T-cell (primary cell): Measurements from ENCODE around the gene METTL18. TPM values are rescaled to one million over a fixed set of nuclear protein-coding genes. Genes with fewer than 3 reads are reported as not detected.
A peak's percentile ranks its signal among the peaks of the same experiment; 100 is the strongest.
"Not testable (repeated sequence)": the region's sequence is repeated elsewhere in the genome, so short reads cannot be mapped to it uniquely, and the experiment has no call there.

Experiments used
- ATAC-seq, 4 experiments: fragments of 200-7000 bp in 3 of 4; fragments of 150-1000 bp in 1 of 4; cut with Tn5 transposase; replicated peaks in 1 of 4; 1 replicate in 3 of 4; 2 replicates in 1 of 4; pipeline ENCODE4 v1.10.0; 2021; ENCODE audit warnings: moderate library complexity in 3 of 4, mild to moderate bottlenecking in 2 of 4, moderate number of reproducible peaks in 1 of 4
- CTCF ChIA-PET, 2 donors: fragments of 300-600 bp; sonication (Branson Sonifier 250); formaldehyde crosslinking; loops; one replicate each; lab custom pipeline; 2022; ENCODE audit warnings: antibody characterized with exemption in 2 of 2; lab: Charles Lee
- POLR2A ChIA-PET, 2 donors: fragments of 300-600 bp; sonication (Branson Sonifier 250); formaldehyde crosslinking; loops; one replicate each; lab custom pipeline; 2022; ENCODE audit warnings: antibody characterized with exemption in 2 of 2; lab: Charles Lee
- DNase-seq, 35 experiments: peaks; one replicate each; pipeline versions ENCODE4 v3.0.0 to v3.0.0-alpha.2; 2013 to 2023
- H3K27ac ChIP-seq: one replicate; pipeline ENCODE4 v1.5.1; 2013; ENCODE audit warnings: low read length
- H3K27me3 ChIP-seq, 2 experiments: replicated peaks in 1 of 2; 1 replicate in 1 of 2; 2 replicates in 1 of 2; pipeline versions ENCODE4 v1.6.1 to v1.7.0; 2013; ENCODE audit warnings: low read length in 1 of 2, mixed read lengths in 1 of 2; ENCODE audit not compliant: control insufficient read depth in 2 of 2, insufficient read depth in 2 of 2; ENCODE audit errors: extremely low read depth in 1 of 2
- H3K36me3 ChIP-seq, 2 donors: 1 replicate in 1 of 2; 2 replicates in 1 of 2; pipeline versions ENCODE4 v1.6.1 to v1.7.0; 2013; ENCODE audit warnings: low read length in 1 of 2; ENCODE audit not compliant: control insufficient read depth in 2 of 2, insufficient read depth in 1 of 2; ENCODE audit errors: extremely low read depth in 1 of 2
- H3K4me1 ChIP-seq, 2 experiments: 1 replicate in 1 of 2; 2 replicates in 1 of 2; pipeline versions ENCODE4 v1.6.1 to v1.7.0; 2013; ENCODE audit warnings: low read length in 2 of 2, mixed read lengths in 1 of 2; ENCODE audit not compliant: insufficient read depth in 2 of 2, control insufficient read depth in 1 of 2; ENCODE audit errors: extremely low read depth in 1 of 2
- H3K4me3 ChIP-seq, 2 donors: 1 replicate in 1 of 2; 2 replicates in 1 of 2; pipeline versions ENCODE4 v1.5.1 to v1.7.0; 2013; ENCODE audit warnings: mild to moderate bottlenecking in 2 of 2, low read length in 1 of 2, moderate library complexity in 1 of 2; ENCODE audit not compliant: control insufficient read depth in 1 of 2; ENCODE audit errors: extremely low read depth in 1 of 2
- H3K9me3 ChIP-seq: 2 replicates; pipeline ENCODE4 v1.7.0; 2013
- H3K27ac Mint-ChIP-seq, 2 donors: one replicate each; pipeline ENCODE4 v1.8.0; 2020 to 2021; ENCODE audit warnings: mild to moderate bottlenecking in 2 of 2, mixed read lengths in 2 of 2
- H3K27me3 Mint-ChIP-seq, 2 donors: one replicate each; pipeline ENCODE4 v1.8.0; 2021 to 2022; ENCODE audit warnings: mixed read lengths in 2 of 2
- H3K36me3 Mint-ChIP-seq: one replicate; pipeline ENCODE4 v1.8.0; 2021; ENCODE audit warnings: mixed read lengths
- H3K4me1 Mint-ChIP-seq, 3 donors: one replicate each; pipeline ENCODE4 v1.8.0; 2020 to 2022; ENCODE audit warnings: mixed read lengths in 3 of 3, mild to moderate bottlenecking in 1 of 3
- H3K4me3 Mint-ChIP-seq, 3 donors: one replicate each; pipeline ENCODE4 v1.8.0; 2020 to 2022; ENCODE audit warnings: mild to moderate bottlenecking in 3 of 3, mixed read lengths in 3 of 3, moderate library complexity in 3 of 3
- H3K9me3 Mint-ChIP-seq, 3 donors: one replicate each; pipeline ENCODE4 v1.8.0; 2020 to 2022; ENCODE audit warnings: mixed read lengths in 3 of 3
- WGBS: methylation state at CpG from one replicate; pipeline ENCODE4 v1.1.5; 2013; ENCODE audit warnings: missing lambda C conversion rate; ENCODE audit not compliant: insufficient coverage; 5-methylcytosine and 5-hydroxymethylcytosine counted together
- total RNA-seq, 35 experiments: library from RNA in 6 of 35; stranded (reverse) in 6 of 35; fragments of 120-200 nt in 1 of 35; gene quantifications; one replicate each; pipeline versions ENCODE4 v1.2.1 to v1.2.4 and lab custom pipeline; 2013 to 2026

Gene METTL18
- total RNA-seq, 5 donors from 2014 or later (not counting 1 experiment from before 2014, with no cell fraction given), result 3.9 to 16.5 (median 11.1) TPM

DNA sequence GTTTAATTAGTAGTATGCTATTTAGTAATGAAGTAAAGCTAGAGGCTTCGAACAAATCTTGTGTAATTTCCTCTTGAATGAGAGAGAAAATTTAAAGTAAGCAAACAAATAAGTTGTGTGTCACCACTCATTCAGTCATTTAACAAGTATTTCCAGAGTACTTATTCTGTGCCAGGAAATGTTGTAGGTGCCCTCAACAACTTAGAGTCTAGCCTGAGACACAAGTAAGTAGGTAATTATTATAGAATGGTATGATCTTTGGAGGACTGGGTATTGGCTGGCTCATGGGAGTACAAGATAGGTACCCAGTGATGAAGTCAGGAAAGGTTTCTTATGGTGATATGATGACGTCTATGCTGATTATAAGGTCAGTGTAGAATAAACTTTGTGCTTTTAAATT lies 17.4 kb upstream of the METTL18 start:
- WGBS, result 100% methylated on average over 1 of the region's 2 CpGs
- Mint-ChIP-seq H3K36me3 (peaks cover 10% of the 10 kb centered on the region), H3K4me1 (peaks cover 0 to 2% (median 0%) of the 10 kb centered on the region in 3 donors), H3K4me3 (no peak overlapping the region), H3K27me3 (no peaks in the 10 kb centered on the region), H3K27ac (no peak overlapping the region), H3K9me3 (no peaks in the 10 kb centered on the region)
- POLR2A ChIA-PET, result interaction anchor here in 1 of 2 donors (1.0 kb wide), 1 partner anchor 26 kb away, joined by 3 read pairs; no protein-coding TSS in a partner anchor
- no peak overlapping the region for H3K27ac ChIP-seq
- no peaks in the 10 kb centered on the region for H3K36me3 ChIP-seq
- no peaks in the 10 kb centered on the region for H3K27me3 ChIP-seq
- no peaks in the 10 kb centered on the region for H3K9me3 ChIP-seq
- CTCF ChIA-PET, result interaction anchor here in 1 of 2 donors (0.6 kb wide), 1 partner anchor 250 kb away, joined by 4 read pairs; no protein-coding TSS in a partner anchor
- no peak overlapping the region for H3K4me3 ChIP-seq
- H3K4me1 ChIP-seq, result no peaks in the 10 kb centered on the region
- ATAC-seq, result no peak
- no peak for DNase-seq

- not testable (repeated sequence) for H3K36me3 ChIP-seq, H3K27ac Mint-ChIP-seq, H3K4me3 Mint-ChIP-seq, H3K4me3 ChIP-seq, DNase-seq, H3K9me3 ChIP-seq, H3K27me3 ChIP-seq, H3K27me3 Mint-ChIP-seq, ATAC-seq, H3K9me3 Mint-ChIP-seq, H3K27ac ChIP-seq, H3K4me1 Mint-ChIP-seq, H3K4me1 ChIP-seq
- peaks cover 12% of the 10 kb centered on the region for H3K36me3 Mint-ChIP-seq
- POLR2A ChIA-PET, result interaction anchor here in 1 of 2 donors (0.6 to 1.0 kb wide), 2 partner anchors 25 to 155 kb away, joined by 3 to 5 read pairs; no protein-coding TSS in a partner anchor
- CTCF ChIA-PET, result interaction anchor here in 1 of 2 donors (0.6 kb wide), 1 partner anchor 249 kb away, joined by 4 read pairs; no protein-coding TSS in a partner anchor
Observed at GRCh38 chr1:169811418-169812035, 16.8 kb upstream of the METTL18 start.

DNA sequence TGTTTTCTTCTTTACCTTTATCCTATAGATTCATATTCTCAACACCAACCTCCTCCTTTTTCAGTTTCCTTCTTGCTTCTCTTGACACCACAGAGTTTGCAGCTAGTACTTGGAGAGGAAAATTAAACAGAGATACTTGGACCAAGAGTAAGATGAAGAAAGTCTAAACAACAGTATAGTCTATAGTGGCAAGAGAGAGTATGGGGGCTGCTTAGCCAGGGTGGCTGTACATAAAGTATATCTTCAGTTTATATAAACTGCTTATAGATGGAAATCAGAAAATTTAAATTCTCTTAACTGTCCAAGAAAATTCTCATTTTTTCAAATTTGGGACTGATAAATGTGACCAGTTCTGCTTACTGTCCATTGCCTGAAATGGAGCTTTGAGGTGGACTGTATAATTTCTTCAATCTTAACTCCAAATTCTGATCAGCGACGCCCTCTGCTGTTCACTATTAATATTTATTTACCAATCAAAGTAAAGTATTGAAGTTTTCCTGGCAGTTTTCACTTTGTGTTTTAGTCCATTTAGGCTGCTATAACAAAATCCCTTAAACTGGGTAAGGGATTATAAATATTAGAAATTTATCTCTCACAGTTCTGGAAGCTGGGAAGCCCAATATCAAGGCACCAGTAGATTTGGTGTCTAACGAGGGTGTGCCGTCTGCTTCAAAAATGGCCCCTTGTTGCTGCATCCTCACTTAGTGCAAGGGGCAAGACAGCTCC lies 14.8 kb upstream of the METTL18 start:
- H3K4me3 Mint-ChIP-seq, result no peak overlapping the region
- H3K4me1 Mint-ChIP-seq, result peaks cover 0 to 2% (median 0%) of the 10 kb centered on the region in 3 donors
- peaks cover 12% of the 10 kb centered on the region for H3K36me3 Mint-ChIP-seq
- CTCF ChIA-PET, result interaction anchor here (0.7 to 2.2 kb wide), 16 partner anchors 8 to 1833 kb away, joined by 3 to 11 read pairs (median 5); partner anchors contain the start of genes F5 (in 2 of the 2) and METTL18 (in 1 of the 2)
- POLR2A ChIA-PET, result no interaction called here
- 100% methylated on average over 1 of the region's 4 CpGs for WGBS
- Histone ChIP-seq H3K36me3 (peaks cover 0 to 5% of the 10 kb centered on the region in 2 donors), H3K27me3 (no peaks in the 10 kb centered on the region), H3K9me3 (no peaks in the 10 kb centered on the region), H3K4me3 (no peak overlapping the region), H3K27ac (no peak overlapping the region), H3K4me1 (no peaks in the 10 kb centered on the region)
- H3K27ac Mint-ChIP-seq, result no peak overlapping the region
- no peaks in the 10 kb centered on the region for H3K9me3 Mint-ChIP-seq
- DNase-seq (peak in 11 of 35 experiments; percentile 3 to 65 (median 7)), ATAC-seq (no peak)
- no peaks in the 10 kb centered on the region for H3K27me3 Mint-ChIP-seq

DNA sequence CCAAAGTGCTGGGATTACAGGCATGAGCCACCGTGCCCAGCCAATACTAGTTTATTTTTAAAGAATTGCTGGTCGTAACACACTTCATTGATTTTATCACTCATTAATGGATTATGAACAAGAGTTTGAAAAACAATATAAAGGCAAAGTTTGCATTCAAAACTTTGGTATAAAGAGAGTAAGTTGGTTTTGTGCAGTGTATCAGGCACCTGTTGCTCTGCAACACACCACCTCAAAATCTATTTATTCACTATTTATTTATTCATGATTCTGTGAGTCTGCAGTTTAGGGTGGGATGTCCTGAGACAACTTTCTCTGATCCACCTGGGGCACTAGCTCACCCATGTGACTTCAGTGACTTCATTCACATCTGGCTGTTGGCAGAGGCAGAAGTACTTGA lies 10.2 kb upstream of the METTL18 start:
- H3K4me3 ChIP-seq, result no peak overlapping the region
- H3K4me1 ChIP-seq, result no peaks in the 10 kb centered on the region
- no peak for DNase-seq
- no CpG with 5 or more reads among the region's 2 CpGs for WGBS
- H3K9me3 ChIP-seq, result no peaks in the 10 kb centered on the region
- ChIA-PET POLR2A (no interaction called here), CTCF (no interaction called here)
- Mint-ChIP-seq H3K4me1 (no peaks in the 10 kb centered on the region), H3K36me3 (peaks cover 10% of the 10 kb centered on the region), H3K4me3 (no peak overlapping the region), H3K9me3 (no peaks in the 10 kb centered on the region), H3K27me3 (no peaks in the 10 kb centered on the region), H3K27ac (no peak overlapping the region)
- ATAC-seq, result no peak
- H3K36me3 ChIP-seq, result peaks cover 0 to 15% of the 10 kb centered on the region in 2 donors
- H3K27me3 ChIP-seq, result no peaks in the 10 kb centered on the region
- no peak overlapping the region for H3K27ac ChIP-seq

DNA sequence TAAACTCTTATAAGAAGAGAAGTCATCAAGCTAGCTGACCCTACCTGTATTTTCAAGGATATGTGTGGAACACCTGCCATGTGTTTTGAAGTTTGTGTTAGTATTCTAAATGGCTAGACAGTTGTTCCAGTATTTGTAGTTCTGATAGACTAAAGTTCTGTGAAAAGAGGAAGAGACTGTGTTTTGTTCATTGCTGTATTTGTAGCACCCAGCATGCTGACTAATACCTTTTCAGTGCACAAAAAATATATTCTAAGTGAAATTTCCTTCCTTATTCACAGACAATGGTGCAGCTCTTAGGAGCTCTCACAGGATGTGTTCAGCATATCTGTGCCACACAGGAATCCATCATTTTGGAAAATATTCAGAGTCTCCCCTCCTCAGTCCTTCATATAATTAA lies 8.2 kb upstream of the METTL18 start:
- Histone ChIP-seq H3K27ac (no peak overlapping the region), H3K4me1 (no peaks in the 10 kb centered on the region), H3K4me3 (no peak overlapping the region), H3K27me3 (no peaks in the 10 kb centered on the region), H3K36me3 (peaks cover 0 to 15% of the 10 kb centered on the region in 2 donors), H3K9me3 (no peaks in the 10 kb centered on the region)
- Mint-ChIP-seq H3K9me3 (no peaks in the 10 kb centered on the region), H3K36me3 (peaks cover 11% of the 10 kb centered on the region), H3K4me1 (no peaks in the 10 kb centered on the region), H3K27me3 (no peaks in the 10 kb centered on the region), H3K27ac (no peak overlapping the region), H3K4me3 (no peak overlapping the region)
- ATAC-seq, result no peak
- DNase-seq, result no peak
- POLR2A ChIA-PET, result no interaction called here
- CTCF ChIA-PET, result no interaction called here

GRCh38 chr1:169797281-169797680 lies 2.6 kb upstream of the METTL18 start:
- 100% methylated on average over 3 of the region's 5 CpGs for WGBS
- H3K27me3 ChIP-seq, result no peaks in the 10 kb centered on the region
- peaks cover 11% of the 10 kb centered on the region for H3K36me3 Mint-ChIP-seq
- ATAC-seq (no peak), DNase-seq (no peak)
- H3K36me3 ChIP-seq, result no peaks in the 10 kb centered on the region
- ChIA-PET CTCF (no interaction called here), POLR2A (interaction anchor here in 1 of 2 donors (0.5 kb wide), 1 partner anchor 129 kb away, joined by 3 read pairs; no protein-coding TSS in a partner anchor)
- no peak overlapping the region for H3K27ac ChIP-seq
- H3K4me3 ChIP-seq, result no peak overlapping the region
- H3K9me3 ChIP-seq, result no peaks in the 10 kb centered on the region
- no peaks in the 10 kb centered on the region for H3K27me3 Mint-ChIP-seq
- H3K4me1 ChIP-seq, result peaks cover 13 to 19% of the 10 kb centered on the region in 2 experiments
- peaks cover 37 to 45% (median 43%) of the 10 kb centered on the region in 3 donors for H3K4me1 Mint-ChIP-seq
- no peak overlapping the region for H3K27ac Mint-ChIP-seq
- H3K4me3 Mint-ChIP-seq, result no peak overlapping the region
- H3K9me3 Mint-ChIP-seq, result no peaks in the 10 kb centered on the region
